ENCODE data around the gene MYCBP2.
"Not testable (repeated sequence)": the region's sequence is repeated elsewhere in the genome, so short reads cannot be mapped to it uniquely, and the experiment has no call there.

MYCBP2 gene

GRCh38 chr13:77213644-77214043, 113.2 kb downstream of the MYCBP2 start:
- DNase-seq (ENCODE audit: low read depth) = peak; percentile 87

GRCh38 chr13:77207943-77208342, 119.0 kb downstream of the MYCBP2 start:
- peak; percentile 71 for DNase-seq (ENCODE audit: low read depth)

GRCh38 chr13:77198995-77199394, 127.9 kb downstream of the MYCBP2 start:
- not testable (repeated sequence) for DNase-seq (ENCODE audit: low read depth)

GRCh38 chr13:77196052-77196618, 130.8 kb downstream of the MYCBP2 start:
- DNase-seq (ENCODE audit: low read depth) = no peak

- no peak for DNase-seq (ENCODE audit: low read depth)
Measured at GRCh38 chr13:77190349-77190958, 136.4 kb downstream of the MYCBP2 start.

GRCh38 chr13:77185721-77186120, 141.2 kb downstream of the MYCBP2 start:
- no peak for DNase-seq (ENCODE audit: low read depth)

- peak; percentile 27 for DNase-seq (ENCODE audit: low read depth)
Measured at GRCh38 chr13:77184455-77184854, 142.4 kb downstream of the MYCBP2 start.

- no peak for DNase-seq (ENCODE audit: low read depth)
Measured at GRCh38 chr13:77180011-77180410, 146.9 kb downstream of the MYCBP2 start.

- no peak for DNase-seq (ENCODE audit: low read depth)
Measured at GRCh38 chr13:77177646-77178045, 149.2 kb downstream of the MYCBP2 start.

- DNase-seq (ENCODE audit: low read depth) = peak; percentile 91
Measured at GRCh38 chr13:77176350-77176749, 150.5 kb downstream of the MYCBP2 start.

GRCh38 chr13:77172650-77173049, 154.2 kb downstream of the MYCBP2 start:
- DNase-seq (ENCODE audit: low read depth) = no peak

GRCh38 chr13:77171451-77171850, 155.4 kb downstream of the MYCBP2 start:
- no peak for DNase-seq (ENCODE audit: low read depth)

- no peak for DNase-seq (ENCODE audit: low read depth)
Measured at GRCh38 chr13:77168237-77168636, 158.7 kb downstream of the MYCBP2 start.

GRCh38 chr13:77150651-77151050, 176.2 kb downstream of the MYCBP2 start:
- no peak for DNase-seq (ENCODE audit: low read depth)

- DNase-seq (ENCODE audit: low read depth) = peak; percentile 91
Measured at GRCh38 chr13:77143431-77143830, 183.5 kb downstream of the MYCBP2 start.

GRCh38 chr13:77139306-77139705, 187.6 kb downstream of the MYCBP2 start:
- DNase-seq (ENCODE audit: low read depth) = no peak

GRCh38 chr13:77138813-77139212, 188.1 kb downstream of the MYCBP2 start:
- DNase-seq (ENCODE audit: low read depth) = no peak

GRCh38 chr13:77136902-77137420, 189.9 kb downstream of the MYCBP2 start:
- DNase-seq (ENCODE audit: low read depth) = peak; percentile 99

- no peak for DNase-seq (ENCODE audit: low read depth)
Measured at GRCh38 chr13:77124423-77124822, 202.5 kb downstream of the MYCBP2 start.

- no peak for DNase-seq (ENCODE audit: low read depth)
Measured at GRCh38 chr13:77118134-77118533, 208.8 kb downstream of the MYCBP2 start.

GRCh38 chr13:77114271-77114670, 212.6 kb downstream of the MYCBP2 start:
- peak; percentile 63 for DNase-seq (ENCODE audit: low read depth)

- DNase-seq (ENCODE audit: low read depth) = peak; percentile 68
Measured at GRCh38 chr13:77113496-77113895, 213.4 kb downstream of the MYCBP2 start.

GRCh38 chr13:77105051-77105450, 221.8 kb downstream of the MYCBP2 start:
- no peak for DNase-seq (ENCODE audit: low read depth)

- DNase-seq (ENCODE audit: low read depth) = no peak
Measured at GRCh38 chr13:77099415-77099814, 227.5 kb downstream of the MYCBP2 start.
